T-cell (primary cell): ENCODE data around the gene KRTAP12-4. TPM values are rescaled to one million over a fixed set of nuclear protein-coding genes. Genes with fewer than 3 reads are reported as not detected.
"Not testable (repeated sequence)": the region's sequence is repeated elsewhere in the genome, so short reads cannot be mapped to it uniquely, and the experiment has no call there.

ENCODE experiments used
- ATAC-seq, 4 experiments: fragments of 200-7000 bp in 3 of 4; fragments of 150-1000 bp in 1 of 4; cut with Tn5 transposase; replicated peaks in 1 of 4; 1 replicate in 3 of 4; 2 replicates in 1 of 4; pipeline ENCODE4 v1.10.0; 2021; ENCODE audit warnings: moderate library complexity in 3 of 4, mild to moderate bottlenecking in 2 of 4, moderate number of reproducible peaks in 1 of 4
- CTCF ChIA-PET, 2 donors: fragments of 300-600 bp; sonication (Branson Sonifier 250); formaldehyde crosslinking; loops; one replicate each; lab custom pipeline; 2022; ENCODE audit warnings: antibody characterized with exemption in 2 of 2; lab: Charles Lee
- POLR2A ChIA-PET, 2 donors: fragments of 300-600 bp; sonication (Branson Sonifier 250); formaldehyde crosslinking; loops; one replicate each; lab custom pipeline; 2022; ENCODE audit warnings: antibody characterized with exemption in 2 of 2; lab: Charles Lee
- DNase-seq, 35 experiments: peaks; one replicate each; pipeline versions ENCODE4 v3.0.0 to v3.0.0-alpha.2; 2013 to 2023
- H3K27ac ChIP-seq: one replicate; pipeline ENCODE4 v1.5.1; 2013; ENCODE audit warnings: low read length
- H3K27me3 ChIP-seq, 2 experiments: replicated peaks in 1 of 2; 1 replicate in 1 of 2; 2 replicates in 1 of 2; pipeline versions ENCODE4 v1.6.1 to v1.7.0; 2013; ENCODE audit warnings: low read length in 1 of 2, mixed read lengths in 1 of 2; ENCODE audit not compliant: control insufficient read depth in 2 of 2, insufficient read depth in 2 of 2; ENCODE audit errors: extremely low read depth in 1 of 2
- H3K36me3 ChIP-seq, 2 donors: 1 replicate in 1 of 2; 2 replicates in 1 of 2; pipeline versions ENCODE4 v1.6.1 to v1.7.0; 2013; ENCODE audit warnings: low read length in 1 of 2; ENCODE audit not compliant: control insufficient read depth in 2 of 2, insufficient read depth in 1 of 2; ENCODE audit errors: extremely low read depth in 1 of 2
- H3K4me1 ChIP-seq, 2 experiments: 1 replicate in 1 of 2; 2 replicates in 1 of 2; pipeline versions ENCODE4 v1.6.1 to v1.7.0; 2013; ENCODE audit warnings: low read length in 2 of 2, mixed read lengths in 1 of 2; ENCODE audit not compliant: insufficient read depth in 2 of 2, control insufficient read depth in 1 of 2; ENCODE audit errors: extremely low read depth in 1 of 2
- H3K4me3 ChIP-seq, 2 donors: 1 replicate in 1 of 2; 2 replicates in 1 of 2; pipeline versions ENCODE4 v1.5.1 to v1.7.0; 2013; ENCODE audit warnings: mild to moderate bottlenecking in 2 of 2, low read length in 1 of 2, moderate library complexity in 1 of 2; ENCODE audit not compliant: control insufficient read depth in 1 of 2; ENCODE audit errors: extremely low read depth in 1 of 2
- H3K9me3 ChIP-seq: 2 replicates; pipeline ENCODE4 v1.7.0; 2013
- H3K27ac Mint-ChIP-seq, 2 donors: one replicate each; pipeline ENCODE4 v1.8.0; 2020 to 2021; ENCODE audit warnings: mild to moderate bottlenecking in 2 of 2, mixed read lengths in 2 of 2
- H3K27me3 Mint-ChIP-seq, 2 donors: one replicate each; pipeline ENCODE4 v1.8.0; 2021 to 2022; ENCODE audit warnings: mixed read lengths in 2 of 2
- H3K36me3 Mint-ChIP-seq: one replicate; pipeline ENCODE4 v1.8.0; 2021; ENCODE audit warnings: mixed read lengths
- H3K4me1 Mint-ChIP-seq, 3 donors: one replicate each; pipeline ENCODE4 v1.8.0; 2020 to 2022; ENCODE audit warnings: mixed read lengths in 3 of 3, mild to moderate bottlenecking in 1 of 3
- H3K4me3 Mint-ChIP-seq, 3 donors: one replicate each; pipeline ENCODE4 v1.8.0; 2020 to 2022; ENCODE audit warnings: mild to moderate bottlenecking in 3 of 3, mixed read lengths in 3 of 3, moderate library complexity in 3 of 3
- H3K9me3 Mint-ChIP-seq, 3 donors: one replicate each; pipeline ENCODE4 v1.8.0; 2020 to 2022; ENCODE audit warnings: mixed read lengths in 3 of 3
- WGBS: methylation state at CpG from one replicate; pipeline ENCODE4 v1.1.5; 2013; ENCODE audit warnings: missing lambda C conversion rate; ENCODE audit not compliant: insufficient coverage; 5-methylcytosine and 5-hydroxymethylcytosine counted together
- total RNA-seq, 35 experiments: library from RNA in 6 of 35; stranded (reverse) in 6 of 35; fragments of 120-200 nt in 1 of 35; gene quantifications; one replicate each; pipeline versions ENCODE4 v1.2.1 to v1.2.4 and lab custom pipeline; 2013 to 2026

KRTAP12-4 gene
- total RNA-seq, 5 donors from 2014 or later (not counting 1 experiment from before 2014, with no cell fraction given) = not detected

DNA sequence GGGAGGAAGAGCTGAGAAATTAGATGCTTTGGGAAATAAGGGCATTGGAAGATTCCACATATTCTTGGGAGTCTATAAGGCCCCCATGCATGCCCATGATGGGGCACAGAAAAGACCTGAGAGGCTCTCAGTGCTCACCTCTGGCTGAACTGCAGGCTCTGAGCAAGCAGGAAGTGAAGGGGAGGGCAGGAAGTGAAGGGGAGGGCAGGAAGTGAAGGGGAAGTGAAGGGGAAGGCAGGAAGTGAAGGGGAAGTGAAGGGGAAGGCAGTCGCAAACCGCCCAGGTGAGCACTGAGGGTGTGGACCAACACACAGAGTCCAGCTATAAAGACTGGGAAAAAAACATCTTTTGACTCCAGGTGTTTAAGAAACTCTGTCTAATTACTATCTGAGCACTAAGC, 24.0 kb downstream of the KRTAP12-4 start:
- H3K27me3 Mint-ChIP-seq = no peaks in the 10 kb centered on the region
- no peaks in the 10 kb centered on the region for H3K36me3 ChIP-seq
- H3K4me1 ChIP-seq = peaks cover 9 to 52% of the 10 kb centered on the region in 2 experiments
- ChIA-PET POLR2A (no interaction called here), CTCF (interaction anchor here in 1 of 2 donors (0.6 kb wide), 1 partner anchor 15 kb away, joined by 3 read pairs; no protein-coding TSS in a partner anchor)
- peak overlapping the region; percentile 72 for H3K27ac ChIP-seq
- peak overlapping the region; percentile 72 to 77 for H3K27ac Mint-ChIP-seq
- peak in 1 of 35 experiments; percentile 16 for DNase-seq
- peaks cover 15 to 32% (median 31%) of the 10 kb centered on the region in 3 donors for H3K4me1 Mint-ChIP-seq
- peak overlapping the region in 1 of 3 donors; percentile 53 for H3K4me3 Mint-ChIP-seq
- peaks cover 3% of the 10 kb centered on the region for H3K9me3 ChIP-seq
- peaks cover 15 to 39% (median 26%) of the 10 kb centered on the region in 3 donors for H3K9me3 Mint-ChIP-seq
- H3K4me3 ChIP-seq = peak overlapping the region in 1 of 2 donors; percentile 51
- WGBS = no CpG with 5 or more reads among the region's 2 CpGs
- peak in 2 of 4 experiments; percentile 58 to 75 for ATAC-seq
- H3K27me3 ChIP-seq = no peaks in the 10 kb centered on the region
- peaks cover 23% of the 10 kb centered on the region for H3K36me3 Mint-ChIP-seq

DNA sequence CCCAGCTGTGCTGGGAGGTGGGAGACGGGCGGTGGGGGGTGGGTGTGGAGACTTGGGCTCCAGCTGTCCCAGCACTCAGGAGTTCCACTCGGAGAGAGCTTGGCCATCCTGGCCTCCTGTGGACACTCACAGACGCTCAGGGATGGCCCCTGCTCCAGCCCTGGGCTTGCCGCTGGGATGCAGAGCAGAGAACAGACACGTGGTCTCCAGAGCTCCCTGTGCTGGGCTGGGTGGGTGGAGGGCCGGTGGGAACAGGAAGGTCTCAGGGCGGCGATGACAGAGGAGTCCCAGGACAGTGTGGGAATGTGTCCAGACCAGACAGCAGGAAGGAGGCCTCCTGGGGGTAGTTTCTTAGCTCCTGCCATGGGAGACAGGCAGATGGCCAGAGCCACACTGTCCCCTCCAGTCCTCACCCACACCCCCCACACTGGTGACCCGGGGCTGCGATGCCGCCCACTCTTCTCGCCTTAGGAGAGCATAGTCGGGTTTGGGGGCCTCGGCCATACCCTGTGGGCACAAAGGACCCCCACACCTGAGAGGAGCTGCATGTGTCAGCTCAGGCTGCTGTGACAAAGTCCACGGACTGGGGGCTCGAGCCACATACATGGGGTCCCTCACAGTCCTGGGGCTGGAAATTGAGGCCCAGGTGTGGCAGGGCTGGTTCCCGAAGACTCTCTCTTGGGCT, 25.6 kb downstream of the KRTAP12-4 start:
- ATAC-seq (no peak), DNase-seq (no peak)
- Histone ChIP-seq H3K36me3 (no peaks in the 10 kb centered on the region), H3K27ac (no peak overlapping the region), H3K4me1 (peaks cover 9 to 58% of the 10 kb centered on the region in 2 experiments), H3K4me3 (no peak overlapping the region), H3K27me3 (no peaks in the 10 kb centered on the region), H3K9me3 (peaks cover 3% of the 10 kb centered on the region)
- ChIA-PET CTCF (interaction anchor here in 1 of 2 donors (0.6 kb wide), 2 partner anchors 10 to 113 kb away, joined by 3 read pairs; no protein-coding TSS in a partner anchor), POLR2A (interaction anchor here in 1 of 2 donors (0.6 kb wide), 1 partner anchor 18 kb away, joined by 5 read pairs; no protein-coding TSS in a partner anchor)
- WGBS = 89% methylated on average over 13 of the region's 18 CpGs
- Mint-ChIP-seq H3K4me1 (peaks cover 15 to 32% (median 31%) of the 10 kb centered on the region in 3 donors), H3K9me3 (peaks cover 25 to 50% (median 33%) of the 10 kb centered on the region in 3 donors), H3K27me3 (no peaks in the 10 kb centered on the region), H3K36me3 (peaks cover 27% of the 10 kb centered on the region), H3K4me3 (no peak overlapping the region), H3K27ac (no peak overlapping the region)

DNA sequence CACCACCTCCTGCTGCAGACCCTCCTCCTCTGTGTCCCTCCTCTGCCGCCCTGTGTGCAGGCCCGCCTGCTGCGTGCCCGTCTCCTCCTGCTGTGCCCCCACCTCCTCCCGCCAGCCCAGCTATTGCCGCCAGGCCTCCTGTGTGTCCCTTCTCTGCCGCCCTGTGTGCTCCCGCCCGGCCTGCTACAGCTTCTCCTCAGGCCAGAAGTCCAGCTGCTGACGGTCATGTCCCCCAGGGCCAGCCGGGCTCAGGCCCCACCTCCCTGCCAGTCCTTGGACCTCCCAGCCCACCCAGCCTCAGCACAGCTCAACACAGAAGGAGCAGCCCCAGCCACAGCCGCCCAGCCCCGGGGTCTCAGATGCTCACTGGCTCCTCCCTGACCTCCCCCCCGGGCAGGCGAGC, 26.6 kb downstream of the KRTAP12-4 start:
- Mint-ChIP-seq H3K9me3 (peaks cover 33 to 49% (median 38%) of the 10 kb centered on the region in 3 donors), H3K4me1 (peaks cover 15 to 32% (median 31%) of the 10 kb centered on the region in 3 donors), H3K36me3 (peaks cover 27% of the 10 kb centered on the region)
- H3K9me3 ChIP-seq, H3K4me3 Mint-ChIP-seq, H3K27ac ChIP-seq, H3K27ac Mint-ChIP-seq, H3K36me3 ChIP-seq, H3K27me3 ChIP-seq, H3K27me3 Mint-ChIP-seq, CTCF ChIA-PET, POLR2A ChIA-PET, ATAC-seq, H3K4me3 ChIP-seq, DNase-seq: not testable (repeated sequence)
- H3K4me1 ChIP-seq = peaks cover 9 to 58% of the 10 kb centered on the region in 2 experiments
- 100% methylated on average over 1 of the region's 15 CpGs for WGBS

DNA sequence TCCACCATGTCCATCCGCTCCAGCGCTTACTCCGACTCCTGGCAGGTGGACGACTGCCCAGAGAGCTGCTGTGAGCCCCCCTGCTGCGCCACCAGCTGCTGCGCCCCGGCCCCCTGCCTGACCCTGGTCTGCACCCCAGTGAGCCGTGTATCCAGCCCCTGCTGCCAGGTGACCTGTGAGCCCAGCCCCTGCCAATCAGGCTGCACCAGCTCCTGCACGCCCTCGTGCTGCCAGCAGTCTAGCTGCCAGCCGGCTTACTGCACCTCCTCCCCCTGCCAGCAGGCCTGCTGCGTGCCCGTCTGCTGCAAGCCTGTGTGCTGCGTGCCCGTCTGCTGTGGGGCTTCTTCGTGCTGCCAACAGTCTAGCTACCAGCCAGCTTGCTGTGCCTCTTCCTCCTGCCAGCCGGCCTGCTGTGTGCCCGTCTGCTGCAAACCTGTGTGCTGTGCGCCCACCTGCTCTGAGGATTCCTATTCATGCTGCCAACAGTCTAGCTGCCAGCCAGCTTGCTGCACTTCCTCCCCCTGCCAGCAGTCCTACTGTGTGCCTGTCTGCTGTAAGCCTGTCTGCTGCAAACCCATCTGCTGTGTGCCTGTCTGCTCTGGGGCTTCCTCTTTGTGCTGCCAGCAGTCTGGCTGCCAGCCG, 27.2 kb downstream of the KRTAP12-4 start:
- WGBS = 88% methylated on average over 14 of the region's 20 CpGs
- H3K27me3 ChIP-seq, POLR2A ChIA-PET, CTCF ChIA-PET, ATAC-seq, H3K4me3 Mint-ChIP-seq, H3K9me3 ChIP-seq, H3K36me3 ChIP-seq, H3K4me3 ChIP-seq, H3K27me3 Mint-ChIP-seq, DNase-seq, H3K27ac ChIP-seq: not testable (repeated sequence)
- H3K4me1 Mint-ChIP-seq = peaks cover 15 to 32% (median 31%) of the 10 kb centered on the region in 3 donors
- H3K27ac Mint-ChIP-seq = peak overlapping the region in 1 of 2 donors; percentile 28
- peaks cover 38 to 53% (median 43%) of the 10 kb centered on the region in 3 donors for H3K9me3 Mint-ChIP-seq
- H3K36me3 Mint-ChIP-seq = peaks cover 32% of the 10 kb centered on the region
- peaks cover 9 to 58% of the 10 kb centered on the region in 2 experiments for H3K4me1 ChIP-seq

DNA sequence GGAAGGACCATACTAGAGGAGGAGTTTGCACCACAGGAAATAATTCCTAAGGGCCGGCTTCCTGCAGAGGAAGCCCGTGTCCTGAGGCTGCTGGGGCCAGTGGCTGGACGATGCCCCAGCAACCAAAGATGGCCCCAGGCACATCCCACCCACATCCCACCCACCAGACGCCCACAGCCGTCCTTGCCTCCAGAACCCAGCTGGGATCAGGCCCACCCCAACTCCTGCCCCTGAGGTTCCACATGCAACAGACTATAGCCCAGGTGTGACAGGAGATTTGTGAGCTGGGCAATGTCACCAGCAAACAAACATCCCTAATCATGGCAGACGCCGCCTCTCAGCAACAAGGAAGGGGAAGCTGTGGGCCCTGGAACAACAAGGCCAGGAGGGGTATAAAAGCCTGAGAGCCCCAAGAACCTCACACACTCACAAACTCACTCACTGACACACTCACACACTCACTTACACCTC, 27.8 kb downstream of the KRTAP12-4 start, which contains the start of gene KRTAP10-9:
TSS of gene KRTAP10-9 (plus strand) at position 421 of the 471 bp plus-strand sequence. CDS start 79 bp downstream, outside the sequence.
- Histone ChIP-seq H3K4me3 (no peak within 1 kb of the TSS), H3K27me3 (no peaks in the 10 kb centered on the region), H3K9me3 (peaks cover 4% of the 10 kb centered on the region), H3K36me3 (no peaks in the 10 kb centered on the region), H3K27ac (no peak within 1 kb of the TSS), H3K4me1 (peaks cover 9 to 58% of the 10 kb centered on the region in 2 experiments)
- ATAC-seq (no peak), DNase-seq (no peak)
- peaks cover 28% of the 10 kb centered on the region for H3K36me3 Mint-ChIP-seq
- peak within 1 kb of the TSS in 1 of 3 donors; percentile 17 for H3K4me3 Mint-ChIP-seq
- WGBS = 53% methylated on average over 5 of the region's 7 CpGs
- H3K4me1 Mint-ChIP-seq = peaks cover 15 to 32% (median 31%) of the 10 kb centered on the region in 3 donors
- no peaks in the 10 kb centered on the region for H3K27me3 Mint-ChIP-seq
- peak within 1 kb of the TSS in 1 of 2 donors; percentile 28 for H3K27ac Mint-ChIP-seq
- peaks cover 35 to 49% (median 40%) of the 10 kb centered on the region in 3 donors for H3K9me3 Mint-ChIP-seq
- ChIA-PET CTCF (no interaction called here), POLR2A (no interaction called here)

GRCh38 chr21:44626262-44626661, 28.2 kb downstream of the KRTAP12-4 start:
- H3K4me1 ChIP-seq = peaks cover 9 to 58% of the 10 kb centered on the region in 2 experiments
- peak overlapping the region in 1 of 3 donors; percentile 17 for H3K4me3 Mint-ChIP-seq
- no peak overlapping the region for H3K4me3 ChIP-seq
- H3K27me3 Mint-ChIP-seq = no peaks in the 10 kb centered on the region
- H3K4me1 Mint-ChIP-seq = peaks cover 15 to 32% (median 31%) of the 10 kb centered on the region in 3 donors
- ATAC-seq (peak in 1 of 4 experiments; percentile 54), DNase-seq (peak in 18 of 35 experiments; percentile 10 to 57 (median 22))
- CTCF ChIA-PET = interaction anchor here in 1 of 2 donors (0.6 kb wide), 1 partner anchor 1107 kb away, joined by 3 read pairs; no protein-coding TSS in a partner anchor
- H3K9me3 Mint-ChIP-seq = peaks cover 33 to 45% (median 37%) of the 10 kb centered on the region in 3 donors
- no peak overlapping the region for H3K27ac ChIP-seq
- H3K9me3 ChIP-seq = peaks cover 4% of the 10 kb centered on the region
- POLR2A ChIA-PET = no interaction called here
- WGBS = 26% methylated on average over 9 of the region's 10 CpGs
- peaks cover 26% of the 10 kb centered on the region for H3K36me3 Mint-ChIP-seq
- H3K27me3 ChIP-seq = no peaks in the 10 kb centered on the region
- no peaks in the 10 kb centered on the region for H3K36me3 ChIP-seq
- no peak overlapping the region for H3K27ac Mint-ChIP-seq
